ENCODE results near the gene CREB3.

CREB3 gene

DNA sequence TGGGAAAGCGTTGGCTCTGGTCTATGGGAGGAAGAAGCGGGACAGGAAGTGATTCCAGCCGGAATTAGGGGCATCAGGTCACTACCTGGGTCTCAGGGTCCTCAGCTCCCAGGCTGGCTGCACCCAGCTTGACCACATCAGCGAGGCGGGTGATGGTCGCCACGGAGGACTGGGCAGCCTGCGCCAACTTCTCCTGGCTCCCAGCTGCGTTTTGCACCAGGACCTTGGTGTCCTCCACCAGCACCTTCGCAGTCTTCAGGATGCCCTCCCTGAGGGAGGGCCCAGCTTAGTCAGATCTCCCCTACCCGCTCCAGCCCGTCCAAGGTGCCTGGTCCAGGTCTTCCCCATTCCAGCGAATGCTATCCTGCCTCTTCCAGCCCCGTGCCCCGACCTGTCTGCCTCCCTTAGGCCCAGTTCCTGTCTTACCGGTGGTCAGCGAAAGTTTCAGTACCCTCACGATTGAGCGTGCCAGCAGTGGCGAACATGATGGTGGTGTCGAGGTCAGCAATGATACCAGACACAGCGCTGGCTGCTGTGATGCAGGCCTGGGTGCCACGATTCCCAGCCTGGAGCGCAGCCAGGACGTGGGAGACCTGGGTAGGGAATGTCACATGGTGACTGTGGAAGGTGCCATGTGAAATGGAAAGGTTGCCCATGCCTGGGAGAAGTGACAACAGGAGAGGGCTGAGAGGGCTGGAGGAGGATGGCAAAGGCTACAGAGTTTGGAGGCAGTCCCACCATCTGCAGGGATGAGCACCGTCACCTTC is 28.4 kb upstream of the CREB3 start:
- TF ChIP-seq TAF1 (IDR thresholded peaks at IDR 0.05; ENCODE audit: low read depth): no peak
- TF ChIP-seq TCF12 (IDR thresholded peaks at IDR 0.05; ENCODE audit: low read depth): no peak
- TF ChIP-seq EP300 (IDR thresholded peaks at IDR 0.05; ENCODE audit: borderline replicate concordance): no peak

DNA sequence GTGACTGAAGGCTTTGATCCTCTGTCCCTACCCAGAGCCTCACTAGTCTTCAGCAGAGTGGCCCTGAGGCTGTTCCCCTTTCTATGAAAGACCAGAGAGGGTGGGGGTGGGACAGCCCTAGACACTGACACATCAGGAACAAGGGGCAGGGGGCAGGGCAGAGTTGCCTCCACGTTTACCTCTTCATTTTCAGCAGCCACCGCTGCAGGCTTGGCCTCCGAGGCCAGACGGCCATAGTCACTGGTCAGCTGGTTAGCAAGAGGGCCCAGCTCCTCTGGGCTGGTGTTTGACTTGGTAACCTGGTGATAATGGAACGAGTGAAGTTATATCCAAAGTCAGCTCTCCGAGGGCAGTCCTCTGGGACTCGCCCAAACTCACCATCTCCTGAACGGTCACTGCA is 27.1 kb upstream of the CREB3 start:
- TF ChIP-seq, protein P1, sequence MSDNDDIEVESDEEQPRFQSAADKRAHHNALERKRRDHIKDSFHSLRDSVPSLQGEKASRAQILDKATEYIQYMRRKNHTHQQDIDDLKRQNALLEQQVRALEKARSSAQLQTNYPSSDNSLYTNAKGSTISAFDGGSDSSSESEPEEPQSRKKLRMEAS (IDR thresholded peaks at IDR 0.05): no peak
- TF ChIP-seq RAD21 (IDR thresholded peaks at IDR 0.05; ENCODE audit: low read depth) (no peak), YY1 (IDR thresholded peaks at IDR 0.05; ENCODE audit: low read depth) (no peak), CEBPB (IDR thresholded peaks at IDR 0.05) (no peak), ZBTB7A (IDR thresholded peaks at IDR 0.05; ENCODE audit: low read depth) (no peak), TCF12 (IDR thresholded peaks at IDR 0.05; ENCODE audit: low read depth) (no peak), EP300 (IDR thresholded peaks at IDR 0.05; ENCODE audit: borderline replicate concordance) (no peak), EGR1 (IDR thresholded peaks at IDR 0.05) (no peak), TAF1 (IDR thresholded peaks at IDR 0.05; ENCODE audit: low read depth) (no peak), CREB1 (IDR thresholded peaks at IDR 0.05; ENCODE audit: low read depth) (no peak), NFIC (IDR thresholded peaks at IDR 0.05) (no peak)
- TF ChIP-seq, protein P2, sequence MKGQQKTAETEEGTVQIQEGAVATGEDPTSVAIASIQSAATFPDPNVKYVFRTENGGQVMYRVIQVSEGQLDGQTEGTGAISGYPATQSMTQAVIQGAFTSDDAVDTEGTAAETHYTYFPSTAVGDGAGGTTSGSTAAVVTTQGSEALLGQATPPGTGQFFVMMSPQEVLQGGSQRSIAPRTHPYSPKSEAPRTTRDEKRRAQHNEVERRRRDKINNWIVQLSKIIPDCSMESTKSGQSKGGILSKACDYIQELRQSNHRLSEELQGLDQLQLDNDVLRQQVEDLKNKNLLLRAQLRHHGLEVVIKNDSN (IDR thresholded peaks at IDR 0.05): no peak
- TF ChIP-seq, protein P3, sequence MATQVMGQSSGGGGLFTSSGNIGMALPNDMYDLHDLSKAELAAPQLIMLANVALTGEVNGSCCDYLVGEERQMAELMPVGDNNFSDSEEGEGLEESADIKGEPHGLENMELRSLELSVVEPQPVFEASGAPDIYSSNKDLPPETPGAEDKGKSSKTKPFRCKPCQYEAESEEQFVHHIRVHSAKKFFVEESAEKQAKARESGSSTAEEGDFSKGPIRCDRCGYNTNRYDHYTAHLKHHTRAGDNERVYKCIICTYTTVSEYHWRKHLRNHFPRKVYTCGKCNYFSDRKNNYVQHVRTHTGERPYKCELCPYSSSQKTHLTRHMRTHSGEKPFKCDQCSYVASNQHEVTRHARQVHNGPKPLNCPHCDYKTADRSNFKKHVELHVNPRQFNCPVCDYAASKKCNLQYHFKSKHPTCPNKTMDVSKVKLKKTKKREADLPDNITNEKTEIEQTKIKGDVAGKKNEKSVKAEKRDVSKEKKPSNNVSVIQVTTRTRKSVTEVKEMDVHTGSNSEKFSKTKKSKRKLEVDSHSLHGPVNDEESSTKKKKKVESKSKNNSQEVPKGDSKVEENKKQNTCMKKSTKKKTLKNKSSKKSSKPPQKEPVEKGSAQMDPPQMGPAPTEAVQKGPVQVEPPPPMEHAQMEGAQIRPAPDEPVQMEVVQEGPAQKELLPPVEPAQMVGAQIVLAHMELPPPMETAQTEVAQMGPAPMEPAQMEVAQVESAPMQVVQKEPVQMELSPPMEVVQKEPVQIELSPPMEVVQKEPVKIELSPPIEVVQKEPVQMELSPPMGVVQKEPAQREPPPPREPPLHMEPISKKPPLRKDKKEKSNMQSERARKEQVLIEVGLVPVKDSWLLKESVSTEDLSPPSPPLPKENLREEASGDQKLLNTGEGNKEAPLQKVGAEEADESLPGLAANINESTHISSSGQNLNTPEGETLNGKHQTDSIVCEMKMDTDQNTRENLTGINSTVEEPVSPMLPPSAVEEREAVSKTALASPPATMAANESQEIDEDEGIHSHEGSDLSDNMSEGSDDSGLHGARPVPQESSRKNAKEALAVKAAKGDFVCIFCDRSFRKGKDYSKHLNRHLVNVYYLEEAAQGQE (IDR thresholded peaks at IDR 0.05; ENCODE audit: low read depth): no peak

DNA sequence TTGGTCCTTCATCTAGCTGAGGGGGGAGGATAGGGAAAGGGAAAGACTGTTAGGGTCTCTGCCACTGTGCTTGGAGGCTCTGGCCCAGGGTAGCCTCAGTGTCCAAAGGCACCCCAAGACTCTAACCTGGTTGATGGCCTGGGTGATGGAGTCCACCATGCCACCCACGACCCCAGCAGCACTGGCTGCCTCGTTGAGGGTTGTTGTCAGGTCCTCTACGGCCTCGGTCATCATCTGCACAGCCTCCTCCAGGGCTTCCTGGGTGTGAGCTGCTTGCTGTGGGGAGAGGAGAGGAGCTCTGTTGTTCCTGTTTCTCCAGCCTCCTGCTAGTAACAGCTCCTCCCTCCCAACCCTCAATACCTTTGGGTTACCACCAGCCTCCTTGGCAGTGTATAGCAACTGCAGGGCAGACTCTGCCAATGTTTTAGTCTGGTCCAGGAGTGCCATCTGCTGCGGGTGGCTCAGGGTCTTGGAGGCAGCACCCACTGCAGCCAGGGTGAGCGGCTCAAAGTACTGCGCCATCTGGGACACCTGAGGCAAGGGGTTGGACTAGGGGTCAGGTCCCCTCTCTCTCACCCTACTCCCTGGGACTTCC is 26.5 kb upstream of the CREB3 start:
- TF ChIP-seq NFIC (IDR thresholded peaks at IDR 0.05) (no peak), TAF1 (IDR thresholded peaks at IDR 0.05; ENCODE audit: low read depth) (no peak), YY1 (IDR thresholded peaks at IDR 0.05; ENCODE audit: low read depth) (no peak), EGR1 (IDR thresholded peaks at IDR 0.05) (no peak)

DNA sequence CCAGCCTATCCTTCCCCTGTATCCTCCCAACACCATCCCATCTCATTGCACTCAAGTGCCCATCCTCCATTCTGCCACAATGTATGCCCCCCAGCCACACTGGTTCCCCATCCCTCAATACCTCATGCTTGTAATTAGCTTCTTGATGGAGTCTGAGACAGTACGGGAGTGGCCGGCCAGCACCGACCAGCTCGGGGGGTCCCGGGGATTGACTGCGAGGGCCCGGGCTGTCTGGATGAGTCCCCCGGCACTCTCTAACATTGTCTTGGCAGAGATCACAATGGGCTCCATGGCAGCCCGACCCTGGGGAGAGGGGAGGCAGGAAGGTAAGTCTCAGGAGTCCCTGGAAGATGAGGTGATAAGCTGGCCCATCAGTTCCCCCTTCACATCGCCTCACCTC is 25.5 kb upstream of the CREB3 start:
- TF ChIP-seq CREB1 (IDR thresholded peaks at IDR 0.05; ENCODE audit: low read depth) (no peak), YY1 (IDR thresholded peaks at IDR 0.05; ENCODE audit: low read depth) (no peak), TEAD4 (IDR thresholded peaks at IDR 0.05) (no peak), NFIC (IDR thresholded peaks at IDR 0.05) (no peak), ZBTB7A (IDR thresholded peaks at IDR 0.05; ENCODE audit: low read depth) (no peak), TAF1 (IDR thresholded peaks at IDR 0.05; ENCODE audit: low read depth) (no peak), TCF12 (IDR thresholded peaks at IDR 0.05; ENCODE audit: low read depth) (no peak)
- TF ChIP-seq, protein P1 (IDR thresholded peaks at IDR 0.05): no peak
- TF ChIP-seq, protein P3 (IDR thresholded peaks at IDR 0.05; ENCODE audit: low read depth): no peak

DNA sequence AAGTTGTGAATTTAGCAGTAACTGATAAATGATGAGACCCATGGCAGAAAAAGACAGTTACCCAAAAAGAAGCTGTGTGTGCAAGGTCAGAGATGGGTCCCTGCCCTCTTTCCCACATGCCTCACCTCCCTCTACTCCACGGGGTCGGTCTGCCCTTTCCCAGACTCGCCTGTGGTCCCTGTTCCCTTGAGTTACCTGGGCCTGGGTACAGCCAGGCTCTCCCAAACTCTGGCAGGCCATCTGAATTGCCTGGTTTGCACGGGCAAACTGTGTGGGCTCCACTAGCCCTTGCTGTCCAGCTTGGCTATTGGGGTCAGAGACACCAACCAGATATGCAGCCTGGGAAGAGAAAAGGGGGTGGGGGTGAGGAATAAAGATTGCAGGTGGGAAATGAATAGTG is 24.3 kb upstream of the CREB3 start:
- TF ChIP-seq EGR1 (IDR thresholded peaks at IDR 0.05) (no peak), ZBTB7A (IDR thresholded peaks at IDR 0.05; ENCODE audit: low read depth) (no peak), CEBPB (IDR thresholded peaks at IDR 0.05) (no peak), CREB1 (IDR thresholded peaks at IDR 0.05; ENCODE audit: low read depth) (no peak), YY1 (IDR thresholded peaks at IDR 0.05; ENCODE audit: low read depth) (no peak), FOXM1 (IDR thresholded peaks at IDR 0.05; ENCODE audit: borderline replicate concordance, low read depth) (no peak), NFIC (IDR thresholded peaks at IDR 0.05) (no peak), TEAD4 (IDR thresholded peaks at IDR 0.05) (no peak), RAD21 (IDR thresholded peaks at IDR 0.05; ENCODE audit: low read depth) (no peak), EP300 (IDR thresholded peaks at IDR 0.05; ENCODE audit: borderline replicate concordance) (no peak), TCF12 (IDR thresholded peaks at IDR 0.05; ENCODE audit: low read depth) (no peak), TAF1 (IDR thresholded peaks at IDR 0.05; ENCODE audit: low read depth) (no peak)
- TF ChIP-seq, protein P1 (IDR thresholded peaks at IDR 0.05): no peak
- TF ChIP-seq, protein P3 (IDR thresholded peaks at IDR 0.05; ENCODE audit: low read depth): no peak
- TF ChIP-seq, protein P2 (IDR thresholded peaks at IDR 0.05): no peak

Data from Ishikawa (cell line).